Measurements from ENCODE around the gene RIMOC1.
"Not testable (repeated sequence)": the region's sequence is repeated elsewhere in the genome, so short reads cannot be mapped to it uniquely, and the experiment has no call there.

The RIMOC1 gene

DNA sequence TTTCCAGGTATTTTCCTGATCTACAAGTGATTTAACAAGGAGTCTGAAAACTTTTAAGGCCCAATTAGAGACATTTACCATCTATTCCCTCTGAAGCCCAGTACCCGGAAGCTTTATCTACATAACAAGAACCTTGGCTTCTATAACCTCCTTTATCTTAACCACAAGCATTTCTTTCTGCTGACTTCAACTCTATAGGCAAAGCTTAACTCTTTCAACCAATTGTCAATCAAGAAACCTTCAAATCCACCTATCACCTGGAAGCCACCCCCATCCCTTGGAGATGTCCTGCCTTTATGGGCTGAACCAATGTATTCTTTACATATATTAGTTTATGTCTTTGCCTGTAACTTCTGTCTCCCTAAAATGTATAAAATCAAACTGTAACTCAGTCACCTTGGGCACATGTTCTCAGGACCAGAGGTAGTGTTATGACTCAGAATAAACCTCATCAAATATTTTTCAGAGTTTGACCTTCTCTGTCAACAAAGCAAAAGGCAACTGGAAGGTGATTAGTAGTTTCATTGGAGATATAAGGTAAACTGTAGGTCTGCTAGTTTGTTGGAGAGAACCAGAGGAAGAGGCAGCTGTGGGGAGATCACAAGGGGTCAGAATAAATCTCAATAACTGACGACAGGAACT lies 13.0 kb upstream of the RIMOC1 start:
- DNase-seq = no peak

- DNase-seq = no peak
Measured at GRCh38 chr5:41892031-41892430, 12.1 kb upstream of the RIMOC1 start.

DNA sequence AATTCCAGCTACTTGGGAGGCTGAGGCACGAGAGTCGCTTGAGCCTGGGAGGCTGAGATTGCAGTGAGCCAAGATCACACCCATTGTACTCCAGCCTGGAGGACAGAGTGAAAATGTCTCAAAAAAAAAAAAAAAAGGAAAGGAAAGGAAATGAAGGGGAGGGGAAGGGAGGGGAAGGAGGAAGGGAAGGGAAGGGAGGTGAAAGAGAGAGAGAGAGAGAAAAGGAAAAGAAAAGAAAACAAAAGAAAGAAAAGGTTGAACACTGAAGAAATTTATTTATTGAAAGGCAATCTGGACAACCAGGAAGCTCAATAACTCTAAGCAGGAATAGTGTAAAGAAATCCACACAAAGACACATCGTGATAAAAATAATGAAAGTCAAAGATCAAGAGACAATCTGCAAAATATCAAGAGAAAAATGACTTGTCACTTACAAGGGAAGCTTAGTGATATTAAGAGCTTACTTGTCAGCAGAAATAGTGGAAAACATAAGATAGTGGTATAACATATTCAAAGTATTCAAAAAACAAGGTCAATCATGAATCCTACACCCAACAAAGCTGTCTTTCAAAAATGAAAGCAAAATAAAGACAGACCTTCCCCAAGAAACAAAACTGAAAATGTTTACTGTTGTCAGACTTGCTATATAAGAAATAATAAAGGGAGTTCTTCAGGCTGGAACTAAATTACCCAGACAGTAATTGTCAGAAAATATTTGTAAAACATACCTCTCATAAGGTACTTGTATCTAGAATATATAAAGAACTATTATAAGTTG lies 10.9 kb upstream of the RIMOC1 start:
- no peak for DNase-seq

GRCh38 chr5:41896230-41896629 lies 7.9 kb upstream of the RIMOC1 start:
- DNase-seq = no peak

- no peak for DNase-seq
Measured at GRCh38 chr5:41903382-41903891, 707 bp upstream of the RIMOC1 start.

DNA sequence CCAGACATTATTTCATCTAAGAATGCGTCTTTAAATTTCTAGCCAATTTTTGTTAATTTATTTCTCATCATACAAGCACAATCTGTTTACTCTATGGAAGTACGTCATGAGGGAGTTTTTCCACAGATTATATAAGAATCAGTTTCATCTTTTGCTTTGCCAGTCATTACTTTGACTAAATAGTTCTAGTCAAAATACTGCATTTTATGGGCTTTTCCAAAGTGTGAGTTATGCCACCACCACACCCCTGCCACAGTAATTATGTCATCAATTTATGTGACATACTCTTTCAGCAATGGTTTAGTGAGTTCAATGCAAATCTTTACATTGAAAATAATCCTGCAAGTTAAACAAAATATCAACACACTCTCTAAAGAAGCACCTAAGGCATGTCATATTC lies 2.0 kb downstream of the RIMOC1 start:
- no peak for DNase-seq

- no peak for DNase-seq
Measured at GRCh38 chr5:41908374-41909079, 4.4 kb downstream of the RIMOC1 start.

DNA sequence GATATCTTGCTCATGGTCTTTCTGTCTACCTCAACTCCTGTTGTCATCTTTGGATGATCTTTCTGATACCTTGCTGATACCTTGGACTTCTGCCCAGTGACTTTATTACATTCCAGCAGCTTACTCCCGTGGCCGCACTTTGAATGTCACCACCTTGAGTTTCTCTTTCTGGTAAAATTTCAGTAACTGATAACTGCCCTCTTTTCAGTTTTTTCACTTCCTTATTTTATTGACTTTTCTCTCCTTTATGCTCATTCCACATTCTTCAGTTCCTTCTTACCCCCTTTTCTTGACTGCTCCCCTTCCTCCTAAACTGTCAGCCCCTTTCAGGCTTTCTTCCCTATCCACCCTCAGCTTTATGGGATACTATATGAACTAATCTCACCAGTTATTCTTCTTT lies 14.0 kb downstream of the RIMOC1 start:
- no peak for DNase-seq

GRCh38 chr5:41921166-41921565 lies 17.0 kb downstream of the RIMOC1 start:
- no peak for DNase-seq

- DNase-seq = no peak
Measured at GRCh38 chr5:41921874-41922273, 17.7 kb downstream of the RIMOC1 start.

DNA sequence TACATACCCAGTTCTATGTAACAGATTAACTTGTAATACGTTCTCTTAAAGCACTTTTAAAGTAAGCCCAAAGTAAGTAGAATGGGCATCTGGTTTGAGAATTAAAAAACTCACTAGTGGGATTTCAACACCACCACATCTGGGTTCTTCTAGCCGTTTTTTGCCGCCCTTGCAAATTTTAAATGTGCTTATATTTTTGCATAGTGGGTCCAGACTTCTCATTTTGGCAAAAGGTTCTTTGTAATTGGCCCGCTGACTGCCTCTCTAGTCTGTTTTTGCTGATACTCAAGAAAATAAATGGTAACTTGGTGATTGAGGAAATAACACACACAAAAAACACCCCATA lies 20.4 kb downstream of the RIMOC1 start:
- DNase-seq = no peak

DNA sequence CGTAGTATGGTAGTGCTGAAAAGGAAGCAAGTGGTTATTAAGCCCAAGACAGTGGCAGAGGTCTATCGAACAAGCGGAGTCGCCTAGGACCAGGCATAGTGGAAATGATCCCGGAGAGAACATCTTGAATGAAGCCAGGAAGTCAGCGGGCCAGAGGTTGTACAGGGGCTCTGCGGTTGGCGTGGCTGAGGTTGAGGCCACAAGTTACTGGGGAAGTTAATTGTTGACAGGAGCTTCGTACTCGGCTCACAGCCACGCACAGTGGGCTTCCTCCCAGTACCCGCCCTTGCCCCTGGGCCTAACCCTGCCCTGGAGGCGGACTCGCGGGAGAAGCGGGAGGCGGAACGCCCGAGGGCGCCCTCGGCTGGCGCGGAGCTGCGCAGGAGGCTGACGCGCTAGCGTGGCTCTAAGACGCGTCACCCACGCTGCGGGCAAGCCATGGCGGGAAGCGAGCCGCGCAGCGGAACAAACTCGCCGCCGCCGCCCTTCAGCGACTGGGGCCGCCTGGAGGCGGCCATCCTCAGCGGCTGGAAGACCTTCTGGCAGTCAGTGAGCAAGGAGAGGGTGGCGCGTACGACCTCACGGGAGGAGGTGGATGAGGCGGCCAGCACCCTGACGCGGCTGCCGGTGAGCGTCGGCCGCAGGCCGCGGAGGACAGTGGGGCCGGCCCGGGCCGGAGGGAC lies 20.9 kb downstream of the RIMOC1 start, which contains the start of gene FBXO4:
Gene FBXO4, plus strand, starts transcription at position 410 of the 683 bp plus-strand sequence. Its CDS starts 29 bp downstream, at position 439.
- peak; percentile 89 for DNase-seq

DNA sequence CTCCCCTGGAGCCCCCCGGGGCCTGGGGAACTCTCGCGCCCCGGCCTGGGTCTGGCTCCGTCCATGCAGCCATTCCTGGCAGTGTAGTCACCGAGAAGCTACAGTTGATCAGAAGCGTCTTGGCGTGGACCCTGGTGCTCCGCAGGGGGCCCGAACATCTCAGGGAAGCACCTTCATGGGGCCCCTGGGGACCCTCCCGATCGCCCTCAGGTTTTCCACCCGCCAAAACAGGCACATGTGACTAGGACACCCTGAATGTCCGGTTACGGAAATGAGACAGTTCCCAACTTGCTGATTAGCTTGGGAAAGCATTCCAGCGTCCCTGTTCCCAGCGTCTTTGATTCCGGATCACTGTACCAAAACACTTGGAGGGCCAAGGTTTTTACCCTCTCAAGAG lies 21.4 kb downstream of the RIMOC1 start:
- peak; percentile 28 for DNase-seq

- no peak for DNase-seq
Measured at GRCh38 chr5:41927604-41928003, 23.5 kb downstream of the RIMOC1 start.

GRCh38 chr5:41929035-41929434 lies 24.9 kb downstream of the RIMOC1 start:
- DNase-seq = no peak

GRCh38 chr5:41932770-41933169 lies 28.6 kb downstream of the RIMOC1 start:
- no peak for DNase-seq

DNA sequence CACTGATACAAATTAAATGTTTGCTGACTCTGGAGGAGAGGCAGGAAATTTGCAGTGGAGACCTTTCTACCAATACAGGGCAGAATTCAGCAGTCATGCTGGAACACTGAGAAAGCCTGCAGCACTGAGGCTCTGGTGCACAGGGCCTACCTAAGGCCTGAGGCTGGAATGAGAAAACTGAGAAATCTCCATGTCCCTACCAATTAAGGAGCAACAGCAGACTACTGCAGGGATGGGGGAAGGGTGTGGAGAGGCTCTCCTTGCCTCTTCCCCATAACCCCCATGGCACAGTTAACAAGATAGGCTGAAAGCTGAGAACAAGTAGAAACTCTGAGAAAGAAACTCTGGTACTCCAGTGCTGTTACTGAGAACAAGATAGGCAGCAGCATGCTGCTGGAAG lies 31.4 kb downstream of the RIMOC1 start:
- DNase-seq = no peak

- no peak for DNase-seq
Measured at GRCh38 chr5:41940641-41941040, 36.5 kb downstream of the RIMOC1 start.

DNA sequence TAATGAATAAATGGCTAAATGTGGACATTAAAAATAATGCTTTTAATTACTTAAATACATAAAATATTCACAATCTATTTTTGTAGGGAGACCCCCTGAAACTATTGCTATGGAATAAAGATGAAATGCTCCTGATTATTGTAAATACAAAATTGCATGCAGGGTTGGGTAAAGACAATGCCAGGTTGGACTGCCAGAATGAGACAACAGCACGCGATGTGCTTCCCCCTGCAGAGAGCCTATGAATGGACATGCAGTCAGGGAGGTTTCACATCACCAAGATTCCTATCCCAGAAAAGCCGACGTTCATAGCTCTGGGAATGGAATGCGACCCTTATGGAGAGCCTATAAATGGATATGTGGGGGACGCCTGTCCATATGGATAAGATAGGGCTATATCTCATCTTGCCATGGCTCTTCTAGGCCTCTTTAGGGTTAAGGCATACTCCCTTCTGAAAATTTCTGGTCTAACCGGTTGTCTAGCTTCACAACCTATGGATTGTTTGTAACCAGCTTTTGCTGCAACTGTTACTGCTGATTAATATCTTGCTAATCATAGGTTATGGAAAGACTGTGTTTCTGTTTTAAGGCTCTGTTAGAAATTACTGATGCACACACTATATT lies 41.3 kb downstream of the RIMOC1 start:
- DNase-seq = not testable (repeated sequence)

GRCh38 chr5:41951224-41951623 lies 47.1 kb downstream of the RIMOC1 start:
- DNase-seq = no peak
